ENCODE results near the gene METTL25B.

Gene METTL25B

GRCh38 chr1:156703741-156704140, 24.5 kb upstream of the METTL25B start:
- Histone ChIP-seq H3K36me3 (ENCODE audit: control insufficient read depth, insufficient read depth, low read length) (no peaks in the 10 kb centered on the region), H3K27me3 (replicated peaks; ENCODE audit: control insufficient read depth, insufficient read depth, low read length) (no peaks in the 10 kb centered on the region; the same call in 1 of the 2 replicates), H3K4me3 (replicated peaks; ENCODE audit: low read depth, low read length) (no peak overlapping the region)
- TF ChIP-seq CTCF (IDR thresholded peaks at IDR 0.05; ENCODE audit: insufficient read depth, low read length, poor library complexity, severe bottlenecking) = no peak
- DNase-seq (ENCODE audit: extremely low read depth, insufficient read length) = no peak

- H3K4me3 ChIP-seq (replicated peaks; ENCODE audit: low read depth, low read length) = no peak overlapping the region
- no peaks in the 10 kb centered on the region for H3K36me3 ChIP-seq (ENCODE audit: control insufficient read depth, insufficient read depth, low read length)
- no peaks in the 10 kb centered on the region; the same call in 1 of the 2 replicates for H3K27me3 ChIP-seq (replicated peaks; ENCODE audit: control insufficient read depth, insufficient read depth, low read length)
- no peak for DNase-seq (ENCODE audit: extremely low read depth, insufficient read length)
- no peak for TF ChIP-seq CTCF (IDR thresholded peaks at IDR 0.05; ENCODE audit: insufficient read depth, low read length, poor library complexity, severe bottlenecking)
Observed at GRCh38 chr1:156704166-156704711, 24.0 kb upstream of the METTL25B start.

- H3K36me3 ChIP-seq (ENCODE audit: control insufficient read depth, insufficient read depth, low read length) = no peaks in the 10 kb centered on the region
- H3K27me3 ChIP-seq (replicated peaks; ENCODE audit: control insufficient read depth, insufficient read depth, low read length) = no peaks in the 10 kb centered on the region; the same call in 1 of the 2 replicates
- TF ChIP-seq CTCF (IDR thresholded peaks at IDR 0.05; ENCODE audit: insufficient read depth, low read length, poor library complexity, severe bottlenecking) = no peak
- H3K4me3 ChIP-seq (replicated peaks; ENCODE audit: low read depth, low read length) = no peak overlapping the region
- DNase-seq (ENCODE audit: extremely low read depth, insufficient read length) = no peak
Observed at GRCh38 chr1:156704930-156705320, 23.3 kb upstream of the METTL25B start.

GRCh38 chr1:156705321-156705917, 22.9 kb upstream of the METTL25B start, which contains the start of gene CRABP2:
TSS of gene CRABP2 (minus strand) at chr1:156705583. CDS start at chr1:156705446, 137 bp downstream.
- H3K4me3 ChIP-seq (replicated peaks; ENCODE audit: low read depth, low read length) = peak within 1 kb of the TSS; percentile 49
- TF ChIP-seq CTCF (IDR thresholded peaks at IDR 0.05; ENCODE audit: insufficient read depth, low read length, poor library complexity, severe bottlenecking) = no peak
- no peak for DNase-seq (ENCODE audit: extremely low read depth, insufficient read length)
- H3K27me3 ChIP-seq (replicated peaks; ENCODE audit: control insufficient read depth, insufficient read depth, low read length) = no peaks in the 10 kb centered on the region; the same call in 1 of the 2 replicates
- H3K36me3 ChIP-seq (ENCODE audit: control insufficient read depth, insufficient read depth, low read length) = no peaks in the 10 kb centered on the region

- Histone ChIP-seq H3K36me3 (ENCODE audit: control insufficient read depth, insufficient read depth, low read length) (no peaks in the 10 kb centered on the region), H3K4me3 (replicated peaks; ENCODE audit: low read depth, low read length) (peak overlapping the region; percentile 49), H3K27me3 (replicated peaks; ENCODE audit: control insufficient read depth, insufficient read depth, low read length) (no peaks in the 10 kb centered on the region; the same call in 1 of the 2 replicates)
- TF ChIP-seq CTCF (IDR thresholded peaks at IDR 0.05; ENCODE audit: insufficient read depth, low read length, poor library complexity, severe bottlenecking) = peak; percentile 90
- peak; percentile 63 for DNase-seq (ENCODE audit: extremely low read depth, insufficient read length)
Observed at GRCh38 chr1:156705918-156706656, 22.2 kb upstream of the METTL25B start.

Measured in GM06990 (cell line).